ENCODE data around the gene RTF1. TPM values are rescaled to one million over a fixed set of nuclear protein-coding genes. Genes with fewer than 3 reads are reported as not detected.

Gene RTF1
- total RNA-seq, 4 donors from 2014 or later: 23.4 to 73.0 (median 37.2) TPM

GRCh38 chr15:41530363-41530956 lies 113.6 kb downstream of the RTF1 start:
- 88 to 89% methylated on average over 6 of the region's 6 CpGs for WGBS, 2 donors
- intact Hi-C loops (cut with DNase I; ENCODE audit: low total_unique reads): no loop called here

More at GRCh38 chr15:41530363-41530956, 113.6 kb downstream of the RTF1 start:
- DNase-seq (ENCODE audit: low spot score in 2 of 2): no peak
- H3K4me3 ChIP-seq (ENCODE audit: low read depth, poor library complexity, severe bottlenecking): no peak overlapping the region
- TF ChIP-seq POLR2A (IDR thresholded peaks at IDR 0.05) (no peak), CTCF (IDR thresholded peaks at IDR 0.05) (no peak)

Other genes with a start within 250 kb of the RTF1 start
- gene EXD1, start 186.3 kb upstream of the RTF1 start, total RNA-seq: not detected
- gene CHP1, start 185.8 kb upstream of the RTF1 start, total RNA-seq: 100 to 1,000 TPM; 125 to 183 (median 154) TPM
- 1 to 10 TPM in 3 of 4 donors, under 1 TPM in 1; 0.76 to 1.9 (median 1.5) TPM for gene OIP5, start 84.5 kb upstream of the RTF1 start, total RNA-seq
- gene NUSAP1, start 84.2 kb upstream of the RTF1 start, total RNA-seq: 10 to 100 TPM in 2 of 4 donors, 1 to 10 TPM in 2; 3.2 to 17.4 (median 12.0) TPM
- gene NDUFAF1, start 14.6 kb upstream of the RTF1 start, total RNA-seq: 10 to 100 TPM in 3 of 4 donors, 1 to 10 TPM in 1; 9.6 to 16.8 (median 15.1) TPM
- gene ITPKA, start 76.8 kb downstream of the RTF1 start, total RNA-seq: 1 to 10 TPM in 2 of 4 donors, not detected in 2; 1.6 to 3.7 TPM
- under 1 TPM in 3 of 4 donors, not detected in 1; 0.46 to 0.54 (median 0.52) TPM for gene LTK, start 96.7 kb downstream of the RTF1 start, total RNA-seq
- gene RPAP1, start 127.2 kb downstream of the RTF1 start, total RNA-seq: 10 to 100 TPM; 15.1 to 58.5 (median 41.0) TPM
- gene TYRO3, start 142.1 kb downstream of the RTF1 start, total RNA-seq: 10 to 100 TPM; 28.7 to 52.4 (median 29.8) TPM
- 10 to 100 TPM; 17.2 to 24.1 (median 20.7) TPM for gene MGA, start 243.3 kb downstream of the RTF1 start, total RNA-seq

Data from lower leg skin (tissue), 4 donors.